Activated CD8-positive, alpha-beta memory T cell treated with anti-CD3 and anti-CD28 coated beads, Interleukin-2, amount 50 U/mL, for 4 hours (primary cell): ENCODE data around the gene GNG12.

Experiments
- DNase-seq: peaks from one replicate; pipeline ENCODE4 v3.0.0-alpha.2; 2020

Gene GNG12

GRCh38 chr1:67777440-67777839 is 55.8 kb downstream of the GNG12 start:
- no peak for DNase-seq

GRCh38 chr1:67777016-67777415 is 56.3 kb downstream of the GNG12 start:
- no peak for DNase-seq

GRCh38 chr1:67773462-67773861 is 59.8 kb downstream of the GNG12 start:
- DNase-seq: no peak

GRCh38 chr1:67771749-67772148 is 61.5 kb downstream of the GNG12 start:
- DNase-seq: no peak

GRCh38 chr1:67771152-67771551 is 62.1 kb downstream of the GNG12 start:
- no peak for DNase-seq

- no peak for DNase-seq
Measured at GRCh38 chr1:67769633-67770256, 63.5 kb downstream of the GNG12 start.

- DNase-seq: no peak
Measured at GRCh38 chr1:67768480-67768879, 64.8 kb downstream of the GNG12 start.

GRCh38 chr1:67767103-67767782 is 66.0 kb downstream of the GNG12 start:
- no peak for DNase-seq

- peak; percentile 25 for DNase-seq
Measured at GRCh38 chr1:67766141-67766978, 66.9 kb downstream of the GNG12 start.

GRCh38 chr1:67764633-67765032 is 68.6 kb downstream of the GNG12 start:
- DNase-seq: no peak

GRCh38 chr1:67761730-67762129 is 71.5 kb downstream of the GNG12 start:
- DNase-seq: no peak

GRCh38 chr1:67761091-67761490 is 72.2 kb downstream of the GNG12 start:
- no peak for DNase-seq

- DNase-seq: peak; percentile 65
Measured at GRCh38 chr1:67760030-67760821, 73.0 kb downstream of the GNG12 start.

- DNase-seq: no peak
Measured at GRCh38 chr1:67759692-67760029, 73.6 kb downstream of the GNG12 start.

- DNase-seq: no peak
Measured at GRCh38 chr1:67759066-67759465, 74.2 kb downstream of the GNG12 start.

- DNase-seq: no peak
Measured at GRCh38 chr1:67755619-67756018, 77.6 kb downstream of the GNG12 start.

GRCh38 chr1:67755160-67755559 is 78.1 kb downstream of the GNG12 start:
- DNase-seq: no peak

- no peak for DNase-seq
Measured at GRCh38 chr1:67754526-67754920, 78.7 kb downstream of the GNG12 start.

- no peak for DNase-seq
Measured at GRCh38 chr1:67753776-67754525, 79.3 kb downstream of the GNG12 start.

GRCh38 chr1:67752306-67752705 is 81.0 kb downstream of the GNG12 start:
- no peak for DNase-seq

GRCh38 chr1:67750691-67751054 is 82.6 kb downstream of the GNG12 start:
- no peak for DNase-seq

- DNase-seq: no peak
Measured at GRCh38 chr1:67749844-67750690, 83.2 kb downstream of the GNG12 start.
